ENCODE data around the gene YWHAH. TPM values are rescaled to one million over a fixed set of nuclear protein-coding genes. Genes with fewer than 3 reads are reported as not detected.

Gene YWHAH
- total RNA-seq (2022; extraction: Qiagen RNA extraction) = 131 to 148 TPM (median 141 TPM) in 5 replicates

DNA sequence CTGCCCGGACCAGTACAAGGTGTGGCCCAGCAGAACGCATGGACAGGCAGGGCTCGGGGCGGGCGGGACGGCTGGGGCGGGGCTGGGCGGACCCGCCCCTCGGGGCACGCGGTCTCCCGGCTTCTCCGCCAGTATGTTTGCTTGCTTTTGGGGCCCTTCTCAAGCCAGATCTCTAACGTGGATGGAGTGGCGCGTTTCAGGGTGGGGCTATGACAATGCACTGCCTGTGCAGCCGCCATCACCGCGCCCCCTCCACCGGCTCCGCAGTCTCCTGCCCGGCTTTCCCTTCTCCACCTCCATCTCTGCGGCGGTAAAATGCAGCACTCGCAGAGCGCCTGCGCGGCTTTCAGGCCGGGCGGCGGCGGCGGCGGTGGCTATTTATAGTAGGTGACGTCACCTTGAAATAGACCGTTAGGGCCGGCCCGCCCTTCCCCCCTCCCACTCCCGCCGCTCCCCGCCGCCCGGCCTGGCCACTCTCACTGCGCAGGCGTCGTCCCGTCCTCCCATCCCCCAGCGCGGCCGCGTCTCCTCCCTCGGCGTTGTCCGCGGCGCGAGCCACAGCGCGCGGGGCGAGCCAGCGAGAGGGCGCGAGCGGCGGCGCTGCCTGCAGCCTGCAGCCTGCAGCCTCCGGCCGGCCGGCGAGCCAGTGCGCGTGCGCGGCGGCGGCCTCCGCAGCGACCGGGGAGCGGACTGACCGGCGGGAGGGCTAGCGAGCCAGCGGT, at the start of gene YWHAH:
TSS of gene YWHAH (plus strand) at position 558 of the 722 bp plus-strand sequence. CDS start 199 bp downstream, outside the sequence.

Other genes with a start within 250 kb of the YWHAH start
- gene PRR14L, start 194.4 kb upstream of the YWHAH start, total RNA-seq (2022; extraction: Qiagen RNA extraction) = 5.8 to 8.9 TPM (median 6.0 TPM) in 5 replicates
- 3.8 to 6.0 TPM (median 4.6 TPM) in 5 replicates for gene DEPDC5, start 190.5 kb upstream of the YWHAH start, total RNA-seq (2022; extraction: Qiagen RNA extraction)
- gene SLC5A1, start 98.7 kb downstream of the YWHAH start, total RNA-seq (2022; extraction: Qiagen RNA extraction) = 0.03 to 0.07 TPM (median 0.06 TPM) in 4 of 5 replicates, not detected in the other
- gene C22orf42, start 214.8 kb downstream of the YWHAH start, total RNA-seq (2022; extraction: Qiagen RNA extraction) = not detected in 5 replicates